Mesothelial cell of epicardium (in vitro differentiated cells): ENCODE results near the gene LAMC2. TPM values are rescaled to one million over a fixed set of nuclear protein-coding genes. Genes with fewer than 3 reads are reported as not detected.
A peak's percentile ranks its signal among the peaks of the same experiment; 100 is the strongest.

ENCODE experiments used
- DNase-seq, 2 experiments: peaks; one replicate each; pipeline ENCODE4 v3.0.0; 2021; ENCODE audit warnings: low spot score in 2 of 2; ENCODE audit not compliant: unreplicated experiment in 2 of 2
- H3K27ac Mint-ChIP-seq: 2 replicates; pipeline ENCODE4 v1.8.0; 2021; ENCODE audit warnings: mixed read lengths
- H3K27me3 Mint-ChIP-seq: 2 replicates; pipeline ENCODE4 v1.8.0; 2021; ENCODE audit warnings: low read depth, mixed read lengths
- H3K36me3 Mint-ChIP-seq: 2 replicates; pipeline ENCODE4 v1.8.0; 2021; ENCODE audit warnings: mixed read lengths
- H3K4me1 Mint-ChIP-seq: 2 replicates; pipeline ENCODE4 v1.8.0; 2021; ENCODE audit warnings: mixed read lengths
- H3K4me3 Mint-ChIP-seq: 2 replicates; pipeline ENCODE4 v1.8.0; 2021; ENCODE audit warnings: mild to moderate bottlenecking, moderate library complexity, mixed read lengths
- H3K9me3 Mint-ChIP-seq: 2 replicates; pipeline ENCODE4 v1.8.0; 2021; ENCODE audit warnings: mixed read lengths
- total RNA-seq: library from RNA; stranded (reverse); gene quantifications from 3 replicates; pipeline ENCODE4 v1.2.1, GENCODE V29; 2021
- TF ChIP-seq, protein P1 (sequence below): fragments of 200-600 bp; sonication (generic); IDR thresholded peaks from one replicate; pipeline ENCODE4 v1.5.0; 2021; ENCODE audit warnings: antibody characterized with exemption; ENCODE audit not compliant: unreplicated experiment

LAMC2 gene
- total RNA-seq, 1 donor from 2014 or later, result 10.4 TPM

DNA sequence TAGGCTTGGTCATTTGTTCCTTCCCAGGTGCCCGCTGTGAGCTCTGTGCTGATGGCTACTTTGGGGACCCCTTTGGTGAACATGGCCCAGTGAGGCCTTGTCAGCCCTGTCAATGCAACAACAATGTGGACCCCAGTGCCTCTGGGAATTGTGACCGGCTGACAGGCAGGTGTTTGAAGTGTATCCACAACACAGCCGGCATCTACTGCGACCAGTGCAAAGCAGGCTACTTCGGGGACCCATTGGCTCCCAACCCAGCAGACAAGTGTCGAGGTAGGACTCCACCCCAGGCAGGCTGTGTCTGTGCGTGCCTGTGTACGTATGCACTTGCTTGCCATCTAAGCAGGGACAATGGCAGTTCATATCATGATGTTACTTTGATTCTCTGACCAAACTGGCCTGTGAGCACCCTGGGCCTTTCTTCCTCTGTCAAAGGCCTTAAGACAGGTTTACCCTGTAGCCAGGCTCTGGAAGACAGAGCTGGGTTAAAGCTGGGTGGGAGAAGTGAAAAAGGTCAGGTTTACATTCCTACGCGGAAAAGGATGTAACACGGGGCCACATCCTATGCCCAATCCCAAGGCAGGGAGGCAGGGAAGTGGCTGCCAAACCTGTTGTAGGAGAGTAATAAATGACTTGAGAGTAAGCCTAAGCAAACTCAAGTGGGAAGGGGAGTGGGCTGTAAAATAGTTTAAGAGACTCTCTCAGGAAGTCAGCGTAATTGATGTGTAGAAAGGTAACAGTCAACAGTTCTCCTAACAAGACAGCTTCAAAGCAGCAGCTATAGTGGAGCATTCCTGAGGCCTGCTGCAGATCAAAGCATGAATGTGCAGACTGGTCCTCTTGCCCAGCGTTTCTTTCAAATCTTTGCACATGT, 42.5 kb downstream of the LAMC2 start:
- Mint-ChIP-seq H3K4me1 (peaks cover 20% of the 10 kb centered on the region), H3K27me3 (no peaks in the 10 kb centered on the region), H3K4me3 (no peak overlapping the region), H3K27ac (peak overlapping the region; percentile 78), H3K9me3 (no peaks in the 10 kb centered on the region), H3K36me3 (no peaks in the 10 kb centered on the region)
- no peak for DNase-seq
- TF ChIP-seq, protein P1, sequence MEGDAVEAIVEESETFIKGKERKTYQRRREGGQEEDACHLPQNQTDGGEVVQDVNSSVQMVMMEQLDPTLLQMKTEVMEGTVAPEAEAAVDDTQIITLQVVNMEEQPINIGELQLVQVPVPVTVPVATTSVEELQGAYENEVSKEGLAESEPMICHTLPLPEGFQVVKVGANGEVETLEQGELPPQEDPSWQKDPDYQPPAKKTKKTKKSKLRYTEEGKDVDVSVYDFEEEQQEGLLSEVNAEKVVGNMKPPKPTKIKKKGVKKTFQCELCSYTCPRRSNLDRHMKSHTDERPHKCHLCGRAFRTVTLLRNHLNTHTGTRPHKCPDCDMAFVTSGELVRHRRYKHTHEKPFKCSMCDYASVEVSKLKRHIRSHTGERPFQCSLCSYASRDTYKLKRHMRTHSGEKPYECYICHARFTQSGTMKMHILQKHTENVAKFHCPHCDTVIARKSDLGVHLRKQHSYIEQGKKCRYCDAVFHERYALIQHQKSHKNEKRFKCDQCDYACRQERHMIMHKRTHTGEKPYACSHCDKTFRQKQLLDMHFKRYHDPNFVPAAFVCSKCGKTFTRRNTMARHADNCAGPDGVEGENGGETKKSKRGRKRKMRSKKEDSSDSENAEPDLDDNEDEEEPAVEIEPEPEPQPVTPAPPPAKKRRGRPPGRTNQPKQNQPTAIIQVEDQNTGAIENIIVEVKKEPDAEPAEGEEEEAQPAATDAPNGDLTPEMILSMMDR, result no peak

DNA sequence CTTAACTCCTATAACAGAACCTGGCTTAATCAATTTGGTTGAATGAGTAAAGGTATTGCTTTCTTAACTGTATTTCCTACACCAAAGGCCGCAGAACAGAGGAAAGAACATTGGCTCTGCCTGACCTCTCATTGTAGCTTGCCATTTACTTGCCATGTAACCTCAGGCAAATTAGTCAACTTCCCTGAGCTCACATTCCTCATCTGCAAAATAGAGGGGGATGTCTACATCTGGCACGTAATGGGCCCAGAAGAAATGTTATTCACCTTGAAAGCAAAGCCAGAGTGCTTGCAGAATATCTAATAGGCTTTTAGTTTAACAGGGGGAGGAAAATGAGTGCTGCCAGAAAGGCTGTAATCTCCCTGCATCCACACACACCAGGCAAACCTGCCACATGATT, 44.3 kb downstream of the LAMC2 start:
- Mint-ChIP-seq H3K9me3 (no peaks in the 10 kb centered on the region), H3K36me3 (no peaks in the 10 kb centered on the region), H3K4me3 (no peak overlapping the region), H3K4me1 (peaks cover 33% of the 10 kb centered on the region), H3K27ac (no peak overlapping the region), H3K27me3 (no peaks in the 10 kb centered on the region)
- TF ChIP-seq, protein P1, result no peak
- DNase-seq, result no peak

DNA sequence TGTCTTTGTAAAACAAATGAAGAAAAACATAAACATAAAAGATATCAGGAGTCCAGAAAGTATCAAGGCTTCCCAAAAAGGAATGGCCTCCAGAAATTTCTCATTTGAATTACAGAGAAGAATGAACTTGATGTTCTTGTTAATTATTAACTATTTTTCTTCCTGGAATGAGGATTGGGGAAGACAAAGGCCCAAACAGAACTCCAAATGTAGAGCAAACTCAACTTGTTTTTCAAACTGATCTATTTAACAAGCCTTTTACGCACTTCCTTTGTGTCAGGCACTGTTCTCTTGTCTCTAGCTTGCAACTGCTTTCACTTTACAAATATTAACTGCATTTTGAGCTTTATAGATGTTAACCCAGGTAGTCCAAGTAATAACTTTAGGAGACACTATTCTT, 45.5 kb downstream of the LAMC2 start:
- H3K4me1 Mint-ChIP-seq, result peaks cover 39% of the 10 kb centered on the region
- H3K36me3 Mint-ChIP-seq, result no peaks in the 10 kb centered on the region
- H3K27ac Mint-ChIP-seq, result no peak overlapping the region
- no peak for DNase-seq
- H3K9me3 Mint-ChIP-seq, result no peaks in the 10 kb centered on the region
- no peaks in the 10 kb centered on the region for H3K27me3 Mint-ChIP-seq
- H3K4me3 Mint-ChIP-seq, result no peak overlapping the region
- TF ChIP-seq, protein P1, result no peak

DNA sequence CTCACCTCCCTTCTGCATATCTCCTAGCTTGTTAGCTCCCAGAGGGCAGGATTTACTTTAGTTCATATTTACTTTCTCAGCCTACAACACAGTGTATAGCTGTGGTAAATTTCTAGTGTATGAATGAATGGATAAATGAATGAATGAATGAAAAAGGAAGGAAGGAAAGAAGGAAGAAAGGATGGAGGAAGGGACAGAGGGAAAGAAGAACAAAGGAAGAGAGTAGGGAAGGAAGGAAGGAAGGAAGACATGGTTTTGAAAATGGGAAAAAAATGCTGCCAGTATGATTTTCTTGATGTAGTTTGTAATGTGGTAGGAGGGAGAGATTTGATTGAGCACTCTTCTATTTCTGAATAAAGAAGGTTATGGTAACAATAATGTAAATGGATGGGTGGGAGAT, 47.0 kb downstream of the LAMC2 start:
- peaks cover 39% of the 10 kb centered on the region for H3K4me1 Mint-ChIP-seq
- H3K9me3 Mint-ChIP-seq, result no peaks in the 10 kb centered on the region
- no peaks in the 10 kb centered on the region for H3K27me3 Mint-ChIP-seq
- H3K27ac Mint-ChIP-seq, result peak overlapping the region; percentile 18
- no peaks in the 10 kb centered on the region for H3K36me3 Mint-ChIP-seq
- H3K4me3 Mint-ChIP-seq, result no peak overlapping the region
- TF ChIP-seq, protein P1, result no peak
- DNase-seq, result no peak

DNA sequence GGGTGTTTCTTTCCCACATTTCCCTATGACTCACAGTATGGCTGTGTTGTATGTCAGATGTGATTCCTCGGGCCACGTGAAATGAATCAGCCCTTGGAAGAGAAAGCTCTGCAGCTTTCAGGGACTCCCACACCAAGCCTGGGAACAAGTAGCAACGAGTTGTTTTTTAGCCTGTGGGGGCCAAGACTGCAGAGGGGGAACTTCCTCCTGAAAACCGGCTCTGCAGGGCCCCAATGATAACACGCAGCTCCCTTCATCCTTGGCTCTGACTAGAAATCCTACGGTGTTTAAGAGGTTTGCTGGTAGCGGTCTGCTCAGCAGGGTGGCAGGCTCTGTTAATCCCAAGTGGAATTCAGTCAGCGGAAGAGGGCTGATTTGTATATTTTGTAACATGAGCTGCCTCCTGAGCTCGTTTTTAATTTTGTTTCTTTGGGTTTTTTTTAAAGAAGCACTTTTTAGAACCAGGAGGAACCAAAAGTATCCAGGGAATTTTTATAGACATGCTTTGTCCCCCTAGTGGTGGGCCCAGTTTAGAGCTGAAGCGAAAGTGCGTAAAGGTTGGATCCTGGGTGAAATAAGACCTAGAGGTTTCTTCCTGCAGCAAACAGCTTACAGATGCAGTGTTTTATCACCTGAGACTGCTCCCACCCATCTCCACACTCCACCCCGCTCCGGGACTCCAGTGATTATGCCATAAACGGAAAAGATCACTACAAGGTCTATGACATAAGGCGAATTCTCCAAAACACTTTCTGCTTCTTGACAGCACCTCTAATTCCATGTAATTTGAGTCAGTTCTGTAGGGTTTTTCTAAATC, 48.8 kb downstream of the LAMC2 start:
- peak; percentile 28 to 68 for DNase-seq
- H3K27me3 Mint-ChIP-seq, result no peaks in the 10 kb centered on the region
- peaks cover 33% of the 10 kb centered on the region for H3K4me1 Mint-ChIP-seq
- H3K27ac Mint-ChIP-seq, result peak overlapping the region; percentile 95
- TF ChIP-seq, protein P1, result peak; percentile 90
- no peaks in the 10 kb centered on the region for H3K9me3 Mint-ChIP-seq
- H3K4me3 Mint-ChIP-seq, result peak overlapping the region; percentile 67
- H3K36me3 Mint-ChIP-seq, result peaks cover 5% of the 10 kb centered on the region
